ENCODE measurements around the gene FBXW11. TPM values are rescaled to one million over a fixed set of nuclear protein-coding genes. Genes with fewer than 3 reads are reported as not detected.

FBXW11 gene
- total and polyA plus RNA-seq, 2 donors (not counting 1 experiment from before 2014, with no cell fraction given): 19.7 to 62.4 TPM

DNA sequence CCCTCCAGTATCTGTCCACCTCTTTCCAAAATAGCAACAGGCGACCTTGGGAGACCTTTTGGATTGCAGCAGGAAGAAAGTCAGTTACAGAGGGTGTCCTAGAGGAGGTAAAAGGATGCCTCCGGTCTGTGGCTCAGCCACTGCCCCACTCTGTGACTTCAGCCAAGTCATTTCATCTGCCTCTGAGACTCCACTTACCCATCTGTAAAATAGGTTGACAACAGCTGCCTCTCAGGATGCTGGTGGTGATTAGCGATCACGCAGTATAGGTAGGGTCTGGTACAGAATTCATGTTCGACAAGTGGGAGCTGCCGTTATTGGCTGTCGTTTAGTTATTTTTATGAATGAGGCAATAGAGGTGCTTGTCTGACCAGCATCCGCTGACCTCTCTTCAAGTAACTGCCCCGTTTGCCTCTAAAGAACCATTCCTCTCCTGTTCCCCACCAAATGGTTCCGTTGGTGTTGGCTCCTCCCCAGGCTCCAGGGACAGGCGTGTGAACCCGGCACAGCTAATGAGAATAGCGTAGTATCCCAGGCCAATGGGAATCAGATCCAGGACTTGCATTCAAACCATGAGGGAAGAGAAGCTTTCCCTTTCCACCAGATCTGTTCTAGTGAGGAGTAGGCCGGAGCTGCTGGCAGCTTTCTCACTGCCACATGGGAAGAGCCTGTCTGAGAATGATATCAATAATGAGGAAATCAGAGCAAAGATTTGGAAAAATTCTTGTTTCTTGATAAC is 156.7 kb downstream of the FBXW11 start:
- ATAC-seq (ENCODE audit: low read depth) (no peak), DNase-seq (no peak)
- WGBS (ENCODE audit: insufficient coverage): 100% methylated on average over 8 of the region's 14 CpGs
- H3K36me3 ChIP-seq (replicated peaks in 1 of 2; ENCODE audit: control extremely low read depth in 1 of 2, control insufficient read depth in 1 of 2, extremely low read depth in 1 of 2, insufficient read depth in 2 of 2, low read length in 1 of 2): no peaks in the 10 kb centered on the region
- Mint-ChIP-seq H3K4me3 (no peak overlapping the region), H3K27me3 (no peaks in the 10 kb centered on the region), H3K9me3 (ENCODE audit: insufficient read depth) (no peaks in the 10 kb centered on the region), H3K4me1 (no peaks in the 10 kb centered on the region), H3K27ac (no peak overlapping the region)
- POLR2A ChIA-PET: no interaction called here
- no peak overlapping the region for H3K9ac ChIP-seq (ENCODE audit: low read length)
- H3K4me3 ChIP-seq (ENCODE audit: control extremely low read depth in 1 of 5, extremely low read depth in 1 of 5, insufficient read depth in 1 of 5, low read depth in 2 of 5, low read length in 4 of 5): no peak overlapping the region
- no peak overlapping the region for H2AFZ ChIP-seq (ENCODE audit: insufficient read depth, low read depth, low read length, poor library complexity, severe bottlenecking)
- no peaks in the 10 kb centered on the region for H3K9me3 ChIP-seq (ENCODE audit: control extremely low read depth in 1 of 3, control insufficient read depth in 2 of 3, insufficient read depth in 1 of 3, low read length in 2 of 3)
- TF ChIP-seq, protein P1, sequence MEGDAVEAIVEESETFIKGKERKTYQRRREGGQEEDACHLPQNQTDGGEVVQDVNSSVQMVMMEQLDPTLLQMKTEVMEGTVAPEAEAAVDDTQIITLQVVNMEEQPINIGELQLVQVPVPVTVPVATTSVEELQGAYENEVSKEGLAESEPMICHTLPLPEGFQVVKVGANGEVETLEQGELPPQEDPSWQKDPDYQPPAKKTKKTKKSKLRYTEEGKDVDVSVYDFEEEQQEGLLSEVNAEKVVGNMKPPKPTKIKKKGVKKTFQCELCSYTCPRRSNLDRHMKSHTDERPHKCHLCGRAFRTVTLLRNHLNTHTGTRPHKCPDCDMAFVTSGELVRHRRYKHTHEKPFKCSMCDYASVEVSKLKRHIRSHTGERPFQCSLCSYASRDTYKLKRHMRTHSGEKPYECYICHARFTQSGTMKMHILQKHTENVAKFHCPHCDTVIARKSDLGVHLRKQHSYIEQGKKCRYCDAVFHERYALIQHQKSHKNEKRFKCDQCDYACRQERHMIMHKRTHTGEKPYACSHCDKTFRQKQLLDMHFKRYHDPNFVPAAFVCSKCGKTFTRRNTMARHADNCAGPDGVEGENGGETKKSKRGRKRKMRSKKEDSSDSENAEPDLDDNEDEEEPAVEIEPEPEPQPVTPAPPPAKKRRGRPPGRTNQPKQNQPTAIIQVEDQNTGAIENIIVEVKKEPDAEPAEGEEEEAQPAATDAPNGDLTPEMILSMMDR (IDR thresholded peaks at IDR 0.05): no peak
- TF ChIP-seq EZH2 (IDR thresholded peaks at IDR 0.05; ENCODE audit: borderline replicate concordance, insufficient read depth, low read depth, low read length, poor library complexity, severe bottlenecking): no peak
- H3K27me3 ChIP-seq (replicated peaks in 1 of 4; ENCODE audit: control extremely low read depth in 1 of 4, control insufficient read depth in 3 of 4, insufficient read depth in 4 of 4, low read length in 3 of 4): no peaks in the 10 kb centered on the region
- H4K20me1 ChIP-seq (ENCODE audit: control insufficient read depth, insufficient read depth, low read length, poor library complexity, severe bottlenecking): no peaks in the 10 kb centered on the region
- no peak overlapping the region for H3K4me2 ChIP-seq (replicated peaks; ENCODE audit: low read depth, low read length, poor library complexity, severe bottlenecking)
- no peaks in the 10 kb centered on the region for H3K4me1 ChIP-seq (ENCODE audit: control insufficient read depth in 2 of 2, insufficient read depth in 2 of 2, low read length in 2 of 2)
- CTCF ChIA-PET: no interaction called here
- intact Hi-C loops (cut with micrococcal nuclease): no loop called here
- H3K79me2 ChIP-seq (ENCODE audit: control insufficient read depth, insufficient read depth, low read length): no peaks in the 10 kb centered on the region
- H3K27ac ChIP-seq (ENCODE audit: low read length in 2 of 2): no peak overlapping the region

DNA sequence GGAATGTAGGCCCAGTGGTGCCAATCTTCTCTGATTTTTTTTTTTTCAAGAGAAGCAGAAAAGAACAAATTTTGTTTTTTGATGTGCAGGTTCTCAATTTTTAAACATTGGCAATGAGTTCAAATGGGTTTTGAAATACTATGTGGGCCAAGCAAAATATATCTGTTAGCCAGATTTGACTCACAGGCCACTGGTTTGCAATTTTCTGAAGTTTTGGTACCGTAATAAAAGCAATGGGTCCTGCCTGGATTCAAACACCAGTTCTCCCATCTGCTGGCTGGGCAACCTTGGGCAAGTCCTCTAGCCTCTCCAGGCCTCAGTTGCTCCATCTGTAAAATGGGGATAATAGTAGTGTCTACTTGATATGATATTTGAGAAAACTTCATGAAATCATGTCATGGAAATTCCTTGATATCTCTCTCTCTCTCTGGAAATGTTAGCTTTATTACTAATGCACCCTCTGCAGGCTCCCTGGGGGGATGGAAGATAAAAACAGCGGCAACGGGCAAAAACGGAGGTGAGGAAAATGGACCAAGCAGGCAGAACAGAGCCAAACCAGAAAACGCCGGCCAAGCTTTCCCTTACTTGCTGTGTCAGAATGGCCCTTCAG is 157.4 kb downstream of the FBXW11 start:
- H3K9me3 ChIP-seq (ENCODE audit: control extremely low read depth in 1 of 3, control insufficient read depth in 2 of 3, insufficient read depth in 1 of 3, low read length in 2 of 3): no peaks in the 10 kb centered on the region
- H3K4me3 ChIP-seq (ENCODE audit: control extremely low read depth in 1 of 5, extremely low read depth in 1 of 5, insufficient read depth in 1 of 5, low read depth in 2 of 5, low read length in 4 of 5): no peak overlapping the region
- intact Hi-C loops (cut with micrococcal nuclease): no loop called here
- H3K9me3 Mint-ChIP-seq (ENCODE audit: insufficient read depth): no peaks in the 10 kb centered on the region
- CTCF ChIA-PET: no interaction called here
- no peak overlapping the region for H3K27ac ChIP-seq (ENCODE audit: low read length in 2 of 2)
- H3K27me3 Mint-ChIP-seq: no peaks in the 10 kb centered on the region
- no peak overlapping the region for H3K4me3 Mint-ChIP-seq
- POLR2A ChIA-PET: no interaction called here
- H3K4me1 Mint-ChIP-seq: no peaks in the 10 kb centered on the region
- H4K20me1 ChIP-seq (ENCODE audit: control insufficient read depth, insufficient read depth, low read length, poor library complexity, severe bottlenecking): no peaks in the 10 kb centered on the region
- TF ChIP-seq, protein P1 (IDR thresholded peaks at IDR 0.05): no peak
- no peaks in the 10 kb centered on the region for H3K36me3 ChIP-seq (replicated peaks in 1 of 2; ENCODE audit: control extremely low read depth in 1 of 2, control insufficient read depth in 1 of 2, extremely low read depth in 1 of 2, insufficient read depth in 2 of 2, low read length in 1 of 2)
- H3K79me2 ChIP-seq (ENCODE audit: control insufficient read depth, insufficient read depth, low read length): no peaks in the 10 kb centered on the region
- no peaks in the 10 kb centered on the region for H3K27me3 ChIP-seq (replicated peaks in 1 of 4; ENCODE audit: control extremely low read depth in 1 of 4, control insufficient read depth in 3 of 4, insufficient read depth in 4 of 4, low read length in 3 of 4)
- H3K27ac Mint-ChIP-seq: no peak overlapping the region
- ATAC-seq (ENCODE audit: low read depth) (no peak), DNase-seq (no peak)
- no peak overlapping the region for H2AFZ ChIP-seq (ENCODE audit: insufficient read depth, low read depth, low read length, poor library complexity, severe bottlenecking)
- no peak overlapping the region for H3K9ac ChIP-seq (ENCODE audit: low read length)
- H3K4me2 ChIP-seq (replicated peaks; ENCODE audit: low read depth, low read length, poor library complexity, severe bottlenecking): no peak overlapping the region
- H3K4me1 ChIP-seq (ENCODE audit: control insufficient read depth in 2 of 2, insufficient read depth in 2 of 2, low read length in 2 of 2): no peaks in the 10 kb centered on the region
- WGBS (ENCODE audit: insufficient coverage): 100% methylated on average over 6 of the region's 6 CpGs
